Neural cell (in vitro differentiated cells): ENCODE data around the gene GRN.

Source experiments
- EP300 ChIP-seq: fragments of 450-650 bp; conservative IDR thresholded peaks from 2 replicates; pipeline ENCODE4 v1.6.1; 2014; ENCODE audit warnings: antibody characterized with exemption, mild to moderate bottlenecking, moderate library complexity; ENCODE audit not compliant: poor library complexity, severe bottlenecking
- EZH2 ChIP-seq: fragments of 200-600, 300-800 bp; shearing (Covaris generic), sonication (generic); IDR thresholded peaks from 2 replicates; pipeline ENCODE4 v1.6.1; 2014; ENCODE audit warnings: antibody characterized with exemption, low read length, borderline replicate concordance, mild to moderate bottlenecking; ENCODE audit not compliant: insufficient read depth, poor library complexity, severe bottlenecking
- MXI1 ChIP-seq: fragments of 450-650 bp; conservative IDR thresholded peaks from 2 replicates; pipeline ENCODE4 v1.6.1; 2014; ENCODE audit warnings: antibody characterized with exemption, mild to moderate bottlenecking; ENCODE audit not compliant: poor library complexity, severe bottlenecking
- POLR2AphosphoS5 ChIP-seq: IDR thresholded peaks from 2 replicates; pipeline ENCODE4 v1.6.1; 2012
- SMC3 ChIP-seq: fragments of 450-650 bp; conservative IDR thresholded peaks from 2 replicates; pipeline ENCODE4 v1.6.1; 2014; ENCODE audit warnings: antibody characterized with exemption, mild to moderate bottlenecking, moderate library complexity; ENCODE audit not compliant: poor library complexity
- TAF1 ChIP-seq: IDR thresholded peaks from 2 replicates; pipeline ENCODE4 v1.6.1; 2012; ENCODE audit warnings: low read depth
- TF ChIP-seq, protein P1 (sequence below): fragments of 450-650 bp; IDR thresholded peaks from 2 replicates; pipeline ENCODE4 v1.5.1; 2014; ENCODE audit warnings: antibody characterized with exemption, mild to moderate bottlenecking, moderate library complexity; ENCODE audit not compliant: poor library complexity, severe bottlenecking

DNA sequence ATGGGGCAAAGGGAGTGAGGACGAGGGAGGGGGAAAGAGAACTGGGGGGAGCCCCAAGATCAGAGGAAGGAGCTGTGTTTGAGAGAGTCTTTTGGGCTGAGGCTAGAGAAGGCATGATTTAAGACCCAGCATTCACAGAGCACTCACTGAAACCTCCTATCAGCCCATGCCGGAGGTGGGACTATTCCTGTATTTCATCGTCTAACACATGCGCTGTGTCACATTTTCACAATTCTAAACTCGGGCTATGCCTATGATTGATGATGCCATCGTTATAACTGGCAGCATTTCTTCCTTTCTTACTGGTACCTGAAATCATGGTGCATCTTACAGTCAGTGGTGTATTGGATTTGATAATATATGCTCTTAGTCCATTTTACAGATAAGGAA lies 15.0 kb downstream of the GRN start:
- TF ChIP-seq, protein P1, sequence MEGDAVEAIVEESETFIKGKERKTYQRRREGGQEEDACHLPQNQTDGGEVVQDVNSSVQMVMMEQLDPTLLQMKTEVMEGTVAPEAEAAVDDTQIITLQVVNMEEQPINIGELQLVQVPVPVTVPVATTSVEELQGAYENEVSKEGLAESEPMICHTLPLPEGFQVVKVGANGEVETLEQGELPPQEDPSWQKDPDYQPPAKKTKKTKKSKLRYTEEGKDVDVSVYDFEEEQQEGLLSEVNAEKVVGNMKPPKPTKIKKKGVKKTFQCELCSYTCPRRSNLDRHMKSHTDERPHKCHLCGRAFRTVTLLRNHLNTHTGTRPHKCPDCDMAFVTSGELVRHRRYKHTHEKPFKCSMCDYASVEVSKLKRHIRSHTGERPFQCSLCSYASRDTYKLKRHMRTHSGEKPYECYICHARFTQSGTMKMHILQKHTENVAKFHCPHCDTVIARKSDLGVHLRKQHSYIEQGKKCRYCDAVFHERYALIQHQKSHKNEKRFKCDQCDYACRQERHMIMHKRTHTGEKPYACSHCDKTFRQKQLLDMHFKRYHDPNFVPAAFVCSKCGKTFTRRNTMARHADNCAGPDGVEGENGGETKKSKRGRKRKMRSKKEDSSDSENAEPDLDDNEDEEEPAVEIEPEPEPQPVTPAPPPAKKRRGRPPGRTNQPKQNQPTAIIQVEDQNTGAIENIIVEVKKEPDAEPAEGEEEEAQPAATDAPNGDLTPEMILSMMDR: no peak
- TF ChIP-seq SMC3 (no peak), EZH2 (no peak), TAF1 (no peak), POLR2AphosphoS5 (no peak), EP300 (no peak), MXI1 (no peak)
